SK-N-MC (cell line): ENCODE results near the gene PVALEF.

Experiments used
- EZH2 ChIP-seq: fragments of 200-600 bp; sonication (generic); IDR thresholded peaks from one replicate; pipeline ENCODE4 v1.6.1; 2017; ENCODE audit warnings: antibody characterized with exemption
- POLR2AphosphoS5 ChIP-seq: IDR thresholded peaks from 2 replicates; pipeline ENCODE4 v1.6.1; 2012; ENCODE audit warnings: mild to moderate bottlenecking, low read depth, low read length, borderline replicate concordance

- no peak for TF ChIP-seq EZH2
- no peak for TF ChIP-seq POLR2AphosphoS5
These were observed 15.8 kb downstream of the PVALEF start for GRCh38 chr17:81180836-81181810.
